ENCODE data around the gene BPTF.
A peak's percentile ranks its signal among the peaks of the same experiment; 100 is the strongest.
"Not testable (repeated sequence)": the region's sequence is repeated elsewhere in the genome, so short reads cannot be mapped to it uniquely, and the experiment has no call there.

The BPTF gene

DNA sequence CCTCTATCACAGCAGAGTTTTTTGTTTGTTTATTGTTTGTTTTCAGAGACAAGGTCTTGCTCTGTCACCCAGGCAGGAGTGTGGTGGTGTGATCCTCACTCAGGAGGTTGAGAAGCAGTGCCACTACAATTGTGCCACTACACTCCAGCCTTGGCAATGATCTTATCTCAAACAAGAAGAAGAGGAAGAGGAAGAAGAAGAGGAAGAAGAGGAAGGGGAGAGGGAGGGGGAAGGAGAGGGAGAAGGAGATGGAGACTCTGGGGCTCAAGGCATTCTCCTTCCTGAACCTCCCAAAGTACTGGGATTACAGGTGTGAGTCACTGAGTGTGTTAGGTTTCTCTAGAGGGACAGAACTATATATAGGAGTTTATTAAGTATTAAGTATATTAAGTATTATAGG is 188.1 kb downstream of the BPTF start:
- H2BK5ac ChIP-seq (ENCODE audit: low read length): no peak overlapping the region
- no peak overlapping the region for H2BK15ac ChIP-seq (ENCODE audit: low read length)
- no peak for DNase-seq (ENCODE audit: low spot score)
- H3K18ac ChIP-seq (ENCODE audit: low read length): no peak overlapping the region
- no peak overlapping the region for H2AFZ ChIP-seq (ENCODE audit: low read length)
- no peak overlapping the region for H3K4me2 ChIP-seq (ENCODE audit: insufficient read depth, low read length, poor library complexity, severe bottlenecking)
- no peaks in the 10 kb centered on the region for H3K27me3 ChIP-seq (ENCODE audit: control insufficient read depth in 3 of 3, insufficient read depth in 3 of 3, low read depth in 1 of 3, low read length in 3 of 3)
- no peaks in the 10 kb centered on the region for H3K4me1 ChIP-seq (ENCODE audit: control insufficient read depth in 2 of 2, insufficient read depth in 1 of 2, low read depth in 1 of 2, low read length in 2 of 2)
- no peak overlapping the region for H3K4me3 ChIP-seq (ENCODE audit: low read length in 2 of 2)
- H3K9me3 ChIP-seq (replicated peaks in 1 of 2; ENCODE audit: control insufficient read depth in 2 of 2, insufficient read depth in 1 of 2, low read depth in 1 of 2, low read length in 2 of 2): no peaks in the 10 kb centered on the region
- no peak overlapping the region for H3K4ac ChIP-seq (ENCODE audit: low read length)
- H3K36me3 ChIP-seq (replicated peaks in 1 of 2; ENCODE audit: control insufficient read depth in 2 of 2, insufficient read depth in 2 of 2, low read length in 2 of 2): no peaks in the 10 kb centered on the region
- no peak overlapping the region for H3K9ac ChIP-seq (ENCODE audit: low read depth, low read length, poor library complexity)
- no peak overlapping the region for H3K23ac ChIP-seq (ENCODE audit: low read depth, low read length, poor library complexity)
- H2BK120ac ChIP-seq (ENCODE audit: low read depth, low read length): no peak overlapping the region
- no peak overlapping the region for H2BK12ac ChIP-seq (ENCODE audit: low read length)
- H4K8ac ChIP-seq (ENCODE audit: low read depth, low read length): no peak overlapping the region
- no peak overlapping the region for H2AK5ac ChIP-seq (ENCODE audit: low read depth, low read length)
- no peak overlapping the region for H3K14ac ChIP-seq (ENCODE audit: low read length)
- H3K79me1 ChIP-seq (ENCODE audit: low read depth, low read length): no peaks in the 10 kb centered on the region
- no peak overlapping the region for H3K27ac ChIP-seq (replicated peaks; ENCODE audit: low read length)
- no peak overlapping the region for H4K91ac ChIP-seq (ENCODE audit: low read depth, low read length, poor library complexity)

- Histone ChIP-seq H2BK12ac (ENCODE audit: low read length) (no peak overlapping the region), H2BK120ac (ENCODE audit: low read depth, low read length) (no peak overlapping the region), H2AK5ac (ENCODE audit: low read depth, low read length) (no peak overlapping the region), H3K4ac (ENCODE audit: low read length) (no peak overlapping the region), H3K18ac (ENCODE audit: low read length) (peak overlapping the region; percentile 11), H2AFZ (ENCODE audit: low read length) (no peak overlapping the region), H3K4me3 (ENCODE audit: low read length in 2 of 2) (no peak overlapping the region), H4K91ac (ENCODE audit: low read depth, low read length, poor library complexity) (no peak overlapping the region), H3K23ac (ENCODE audit: low read depth, low read length, poor library complexity) (no peak overlapping the region), H3K9ac (ENCODE audit: low read depth, low read length, poor library complexity) (no peak overlapping the region), H4K8ac (ENCODE audit: low read depth, low read length) (no peak overlapping the region), H3K9me3 (replicated peaks in 1 of 2; ENCODE audit: control insufficient read depth in 2 of 2, insufficient read depth in 1 of 2, low read depth in 1 of 2, low read length in 2 of 2) (no peaks in the 10 kb centered on the region), H2BK5ac (ENCODE audit: low read length) (no peak overlapping the region), H3K27me3 (ENCODE audit: control insufficient read depth in 3 of 3, insufficient read depth in 3 of 3, low read depth in 1 of 3, low read length in 3 of 3) (no peaks in the 10 kb centered on the region), H3K14ac (ENCODE audit: low read length) (no peak overlapping the region), H3K79me1 (ENCODE audit: low read depth, low read length) (no peaks in the 10 kb centered on the region), H3K27ac (replicated peaks; ENCODE audit: low read length) (no peak overlapping the region), H2BK15ac (ENCODE audit: low read length) (no peak overlapping the region), H3K4me2 (ENCODE audit: insufficient read depth, low read length, poor library complexity, severe bottlenecking) (no peak overlapping the region), H3K36me3 (replicated peaks in 1 of 2; ENCODE audit: control insufficient read depth in 2 of 2, insufficient read depth in 2 of 2, low read length in 2 of 2) (no peaks in the 10 kb centered on the region), H3K4me1 (ENCODE audit: control insufficient read depth in 2 of 2, insufficient read depth in 1 of 2, low read depth in 1 of 2, low read length in 2 of 2) (no peaks in the 10 kb centered on the region)
- no peak for DNase-seq (ENCODE audit: low spot score)
- WGBS, 2 donors (ENCODE audit: extremely low coverage in 2 of 2, insufficient read length in 2 of 2, insufficient replicate concordance in 1 of 2): no CpG with 5 or more reads among the region's 11 CpGs
These were observed 189.9 kb downstream of the BPTF start for GRCh38 chr17:68015081-68015723.

DNA sequence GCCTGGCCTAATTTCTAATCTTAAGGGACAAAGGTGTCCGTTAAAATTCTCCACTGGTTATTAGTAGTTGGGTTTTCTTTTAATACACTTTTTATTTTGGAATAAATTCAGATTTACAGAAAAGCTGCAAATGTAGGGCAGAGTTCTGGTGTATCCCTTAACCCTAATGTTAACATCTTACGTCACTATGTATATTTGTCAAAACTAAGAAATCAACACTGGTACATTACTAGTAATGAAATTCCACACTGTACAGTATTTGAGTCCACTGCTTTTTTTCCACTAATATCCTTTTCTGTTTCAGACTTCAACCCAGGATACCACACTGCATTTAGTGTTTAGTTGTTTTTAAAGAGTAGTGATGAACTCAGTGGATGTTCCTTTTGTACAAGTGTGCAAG is 191.5 kb downstream of the BPTF start:
- Histone ChIP-seq H2AFZ (ENCODE audit: low read length) (no peak overlapping the region), H2AK5ac (ENCODE audit: low read depth, low read length) (no peak overlapping the region), H4K8ac (ENCODE audit: low read depth, low read length) (no peak overlapping the region), H4K91ac (ENCODE audit: low read depth, low read length, poor library complexity) (no peak overlapping the region), H3K79me1 (ENCODE audit: low read depth, low read length) (no peaks in the 10 kb centered on the region), H3K4me3 (ENCODE audit: low read length in 2 of 2) (no peak overlapping the region), H3K36me3 (replicated peaks in 1 of 2; ENCODE audit: control insufficient read depth in 2 of 2, insufficient read depth in 2 of 2, low read length in 2 of 2) (no peaks in the 10 kb centered on the region), H3K27ac (replicated peaks; ENCODE audit: low read length) (no peak overlapping the region), H2BK120ac (ENCODE audit: low read depth, low read length) (no peak overlapping the region), H2BK5ac (ENCODE audit: low read length) (no peak overlapping the region), H3K4me2 (ENCODE audit: insufficient read depth, low read length, poor library complexity, severe bottlenecking) (no peak overlapping the region), H3K4me1 (ENCODE audit: control insufficient read depth in 2 of 2, insufficient read depth in 1 of 2, low read depth in 1 of 2, low read length in 2 of 2) (no peaks in the 10 kb centered on the region), H2BK15ac (ENCODE audit: low read length) (no peak overlapping the region), H3K9me3 (replicated peaks in 1 of 2; ENCODE audit: control insufficient read depth in 2 of 2, insufficient read depth in 1 of 2, low read depth in 1 of 2, low read length in 2 of 2) (no peaks in the 10 kb centered on the region), H2BK12ac (ENCODE audit: low read length) (no peak overlapping the region), H3K27me3 (ENCODE audit: control insufficient read depth in 3 of 3, insufficient read depth in 3 of 3, low read depth in 1 of 3, low read length in 3 of 3) (no peaks in the 10 kb centered on the region), H3K14ac (ENCODE audit: low read length) (no peak overlapping the region), H3K4ac (ENCODE audit: low read length) (no peak overlapping the region), H3K18ac (ENCODE audit: low read length) (no peak overlapping the region), H3K23ac (ENCODE audit: low read depth, low read length, poor library complexity) (no peak overlapping the region), H3K9ac (ENCODE audit: low read depth, low read length, poor library complexity) (no peak overlapping the region)
- WGBS, 2 donors (ENCODE audit: extremely low coverage in 2 of 2, insufficient read length in 2 of 2, insufficient replicate concordance in 1 of 2): no CpG with 5 or more reads among the region's 2 CpGs
- DNase-seq (ENCODE audit: low spot score): no peak

DNA sequence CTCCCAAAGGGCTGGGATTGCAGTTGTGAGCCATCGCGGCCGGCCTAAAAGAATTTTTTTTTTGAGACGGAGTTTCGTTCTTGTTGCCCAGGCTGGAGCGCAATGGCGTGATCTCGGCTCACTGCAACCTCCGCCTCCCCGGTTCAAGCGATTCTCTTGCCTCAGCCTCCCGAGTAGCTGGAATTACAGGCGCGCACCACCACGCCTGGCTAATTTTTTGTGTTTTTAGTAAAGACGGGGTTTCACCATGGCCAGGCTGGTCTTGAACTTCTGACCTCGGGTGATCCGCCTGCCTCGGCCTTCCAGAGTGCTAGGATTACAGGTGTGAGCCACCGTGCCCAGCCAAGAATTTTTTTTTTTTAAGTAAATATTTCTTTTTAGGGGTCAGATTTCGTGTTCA is 193.2 kb downstream of the BPTF start:
- not testable (repeated sequence) for H2AFZ ChIP-seq (ENCODE audit: low read length); H3K4me3 ChIP-seq (ENCODE audit: low read length in 2 of 2); H3K23ac ChIP-seq (ENCODE audit: low read depth, low read length, poor library complexity); H2AK5ac ChIP-seq (ENCODE audit: low read depth, low read length); H3K9me3 ChIP-seq (replicated peaks in 1 of 2; ENCODE audit: control insufficient read depth in 2 of 2, insufficient read depth in 1 of 2, low read depth in 1 of 2, low read length in 2 of 2); H3K14ac ChIP-seq (ENCODE audit: low read length); H3K79me1 ChIP-seq (ENCODE audit: low read depth, low read length); H2BK120ac ChIP-seq (ENCODE audit: low read depth, low read length); H3K27ac ChIP-seq (replicated peaks; ENCODE audit: low read length); H3K4me2 ChIP-seq (ENCODE audit: insufficient read depth, low read length, poor library complexity, severe bottlenecking); H2BK5ac ChIP-seq (ENCODE audit: low read length); H2BK12ac ChIP-seq (ENCODE audit: low read length); H3K4ac ChIP-seq (ENCODE audit: low read length); H4K91ac ChIP-seq (ENCODE audit: low read depth, low read length, poor library complexity); H3K36me3 ChIP-seq (replicated peaks in 1 of 2; ENCODE audit: control insufficient read depth in 2 of 2, insufficient read depth in 2 of 2, low read length in 2 of 2); DNase-seq (ENCODE audit: low spot score); H3K4me1 ChIP-seq (ENCODE audit: control insufficient read depth in 2 of 2, insufficient read depth in 1 of 2, low read depth in 1 of 2, low read length in 2 of 2); H3K27me3 ChIP-seq (ENCODE audit: control insufficient read depth in 3 of 3, insufficient read depth in 3 of 3, low read depth in 1 of 3, low read length in 3 of 3); H3K18ac ChIP-seq (ENCODE audit: low read length); H4K8ac ChIP-seq (ENCODE audit: low read depth, low read length); H3K9ac ChIP-seq (ENCODE audit: low read depth, low read length, poor library complexity); H2BK15ac ChIP-seq (ENCODE audit: low read length)
- WGBS, 2 donors (ENCODE audit: extremely low coverage in 2 of 2, insufficient read length in 2 of 2, insufficient replicate concordance in 1 of 2): no CpG with 5 or more reads among the region's 21 CpGs

Data from neuronal stem cell (in vitro differentiated cells).